HG02678 (cell line): Measurements from ENCODE around the gene DZIP1.
"Not testable (repeated sequence)": the region's sequence is repeated elsewhere in the genome, so short reads cannot be mapped to it uniquely, and the experiment has no call there.

Source experiments
- ATAC-seq: cut with Tn5 transposase; IDR thresholded peaks from one replicate; pipeline ENCODE4 v1.9.1; 2021; ENCODE audit warnings: mild to moderate bottlenecking, moderate library complexity; ENCODE audit not compliant: unreplicated experiment

Gene DZIP1

DNA sequence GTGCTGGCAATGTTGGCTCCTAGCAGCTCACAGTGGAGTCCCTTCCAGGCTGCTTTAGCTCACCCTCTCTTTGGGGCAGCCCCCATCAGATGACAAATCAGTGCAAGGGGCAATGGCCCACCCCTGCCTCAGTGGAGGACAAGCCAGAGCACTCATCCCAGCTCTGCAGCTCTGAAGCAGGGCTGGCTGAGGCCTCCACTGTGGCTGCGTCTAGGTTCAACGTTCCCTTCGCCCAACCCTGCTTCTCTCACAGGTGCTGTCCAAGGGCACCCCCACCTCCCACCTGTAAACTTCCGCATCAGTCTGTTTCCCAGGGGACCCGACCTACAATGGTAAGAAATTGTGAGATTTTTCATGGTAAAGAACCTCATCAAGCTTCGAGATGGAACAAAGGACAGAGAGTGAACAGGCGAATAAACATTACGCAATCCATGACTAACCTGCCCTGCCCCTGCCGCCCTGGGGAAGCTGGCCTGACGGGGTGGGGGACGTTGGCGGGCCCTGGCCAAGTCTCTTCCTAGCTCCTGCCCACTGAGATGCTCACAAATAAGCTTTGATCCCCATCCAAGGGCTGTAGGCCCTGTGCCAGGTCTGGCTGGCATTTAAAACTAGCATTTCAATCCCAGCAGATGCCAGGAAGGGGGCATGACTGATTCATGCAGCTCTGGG is 40.5 kb downstream of the DZIP1 start:
- ATAC-seq: no peak

DNA sequence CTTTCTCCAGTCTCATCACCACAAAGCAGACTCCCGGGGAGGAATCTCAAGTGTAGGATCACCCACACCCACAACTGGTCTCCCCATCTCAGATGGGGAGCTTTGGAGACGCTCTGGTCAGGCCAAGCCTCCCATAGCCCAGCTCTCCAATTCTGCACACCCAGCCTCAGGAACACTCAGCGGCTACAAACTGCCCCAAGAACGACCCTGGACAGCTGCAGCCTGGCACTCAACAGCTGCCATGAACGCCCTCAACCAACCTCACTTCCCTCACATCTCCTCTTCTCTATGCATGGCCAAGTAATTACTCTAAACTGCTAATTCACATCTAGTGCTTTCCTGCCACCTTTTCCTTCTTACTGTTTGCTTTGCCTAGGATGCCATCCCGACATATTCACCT is 42.6 kb downstream of the DZIP1 start:
- no peak for ATAC-seq

DNA sequence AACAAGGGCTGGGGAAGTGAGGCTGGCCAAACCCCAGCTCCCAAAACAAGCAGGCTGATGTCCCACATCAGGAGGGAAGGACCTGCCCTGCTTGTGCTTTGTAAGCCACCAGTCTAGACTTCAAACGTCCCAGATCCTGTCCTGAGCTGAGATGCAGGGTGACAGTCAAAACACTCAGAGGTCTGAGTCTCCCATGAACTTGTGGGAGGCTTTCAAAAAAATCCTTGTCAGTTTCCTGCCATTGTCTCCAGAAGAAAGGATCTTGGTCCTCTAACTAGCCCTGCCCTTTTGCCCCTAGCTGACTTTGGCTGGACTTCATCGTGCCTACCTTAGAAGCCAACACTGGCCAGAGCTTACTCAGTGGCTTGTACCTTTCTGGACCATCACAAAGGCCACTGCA is 43.3 kb downstream of the DZIP1 start:
- no peak for ATAC-seq

DNA sequence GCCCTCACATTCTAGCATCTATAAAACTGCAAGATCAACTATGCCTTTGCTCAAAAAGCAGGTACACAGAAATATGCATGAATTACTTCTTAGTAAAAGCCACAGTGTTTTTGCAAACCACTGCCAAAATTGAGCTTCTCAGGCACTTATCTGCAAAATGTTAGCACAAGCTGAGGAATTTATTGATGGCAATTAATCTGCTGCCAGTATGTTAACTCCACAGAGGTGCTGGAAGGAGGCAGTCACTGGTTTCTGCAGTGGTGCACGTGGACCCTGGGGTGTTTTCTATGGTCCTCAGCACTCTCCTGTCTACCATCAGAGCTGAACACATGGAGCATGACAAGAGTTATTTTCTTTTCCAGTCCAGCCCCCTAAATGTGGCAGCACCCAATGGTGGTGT is 47.8 kb downstream of the DZIP1 start:
- ATAC-seq: no peak

DNA sequence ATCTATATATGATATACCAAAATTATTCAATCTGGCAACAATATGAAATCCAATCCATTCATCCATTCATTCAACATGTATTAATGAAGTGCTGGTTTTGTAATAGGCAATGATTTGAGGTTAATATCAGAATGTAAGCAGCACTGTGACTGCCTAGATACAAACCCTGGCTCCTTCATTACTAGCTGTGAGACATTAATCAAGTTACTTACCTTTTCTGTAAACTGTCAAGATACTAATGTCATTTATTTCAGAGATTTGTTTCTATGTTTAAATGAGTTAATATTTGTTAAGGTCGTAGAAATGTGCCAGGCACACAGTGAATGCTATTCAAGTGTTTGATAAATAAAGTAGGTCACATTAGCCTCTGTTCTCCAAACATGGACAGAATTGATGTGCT is 51.0 kb downstream of the DZIP1 start:
- no peak for ATAC-seq

DNA sequence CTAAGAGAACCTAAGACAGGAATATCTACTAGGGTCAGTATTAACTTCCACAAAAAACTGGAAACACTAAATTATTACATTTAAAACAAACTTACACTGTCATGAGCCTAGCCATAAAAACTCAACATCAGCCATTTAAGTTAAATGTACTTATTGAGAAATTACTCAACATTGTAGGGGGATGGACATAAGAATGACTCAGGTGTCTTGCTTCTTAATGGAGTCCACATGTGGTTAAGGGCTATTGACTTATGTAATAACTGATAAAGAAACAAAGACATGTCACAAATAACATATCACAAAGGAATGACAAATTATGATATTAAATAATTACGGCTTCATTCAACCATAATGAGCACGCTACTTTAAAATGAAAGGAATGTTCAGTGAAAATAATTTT is 55.8 kb downstream of the DZIP1 start:
- ATAC-seq: no peak

DNA sequence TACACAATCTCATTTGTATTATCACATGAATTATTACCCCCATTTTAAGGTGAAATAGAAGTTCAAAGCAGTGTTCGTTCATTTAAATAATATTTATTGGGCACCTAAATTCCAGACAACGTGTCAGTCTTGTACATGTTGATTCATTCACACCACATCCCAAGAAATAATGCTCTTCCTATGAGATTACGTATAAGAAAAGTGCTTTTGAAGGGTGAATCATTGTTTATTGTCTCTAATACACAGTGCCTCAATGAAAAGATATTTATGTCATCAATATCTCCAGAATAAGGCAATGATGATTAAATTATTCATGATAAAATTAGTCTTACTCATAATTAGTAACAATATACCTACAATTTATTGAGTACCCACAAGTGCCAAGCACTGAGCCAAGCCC is 56.4 kb downstream of the DZIP1 start:
- no peak for ATAC-seq

DNA sequence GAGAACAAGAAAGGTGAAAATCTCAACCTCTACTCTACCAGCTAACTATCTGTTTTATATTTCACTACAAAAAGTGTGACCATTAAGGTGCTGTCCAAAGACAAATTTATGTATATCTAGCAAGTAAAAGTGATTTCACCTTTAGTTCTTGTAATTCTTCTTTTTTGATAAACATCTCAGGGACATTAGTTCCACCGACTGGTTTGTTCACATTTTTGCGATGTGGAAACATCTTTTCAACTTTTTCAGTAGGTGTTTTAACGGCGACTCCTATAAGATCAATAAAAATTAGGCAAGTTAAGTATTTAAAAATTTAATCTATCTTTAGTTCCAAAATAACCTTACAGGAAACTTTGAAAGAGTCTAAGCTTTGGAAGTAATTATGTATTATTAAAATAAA is 58.6 kb downstream of the DZIP1 start:
- ATAC-seq: no peak

DNA sequence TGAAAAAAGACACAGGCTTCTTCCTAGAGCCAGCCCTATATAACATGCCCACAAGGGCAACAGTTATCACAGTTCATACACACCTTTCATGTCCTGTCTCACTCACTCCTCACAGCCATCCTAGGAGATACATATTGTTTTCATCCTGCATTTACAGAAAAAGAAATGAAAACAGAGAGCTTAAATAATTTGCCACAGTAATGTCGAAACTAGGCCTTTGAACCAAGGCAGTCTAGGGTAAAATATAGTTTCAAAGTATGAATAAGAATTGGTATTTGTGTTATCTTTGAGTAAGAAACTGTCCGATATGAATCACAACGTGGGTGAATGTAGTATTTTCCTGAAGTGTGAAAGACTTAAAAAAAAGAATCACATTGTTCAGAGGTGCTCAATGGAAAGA is 65.2 kb downstream of the DZIP1 start:
- peak; percentile 85 for ATAC-seq

DNA sequence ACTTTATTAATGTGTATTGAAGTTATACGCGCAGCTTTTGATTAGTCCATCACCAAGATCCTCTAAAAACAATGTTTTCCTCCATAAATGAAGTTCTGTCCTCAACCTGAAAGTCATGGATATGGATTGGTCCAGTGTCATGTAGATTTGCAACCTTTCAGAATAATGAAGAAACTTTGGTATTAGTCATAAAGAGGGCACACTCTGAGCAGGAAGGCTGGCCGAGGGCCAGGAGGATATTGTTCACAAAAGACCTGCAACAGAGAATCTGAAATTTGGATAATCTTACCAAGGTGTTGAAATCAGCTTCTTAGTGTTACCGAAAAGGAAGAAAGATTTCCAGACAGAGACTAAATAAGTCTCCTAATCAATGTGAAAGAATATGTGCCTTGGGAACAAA is 71.3 kb downstream of the DZIP1 start:
- ATAC-seq: no peak

DNA sequence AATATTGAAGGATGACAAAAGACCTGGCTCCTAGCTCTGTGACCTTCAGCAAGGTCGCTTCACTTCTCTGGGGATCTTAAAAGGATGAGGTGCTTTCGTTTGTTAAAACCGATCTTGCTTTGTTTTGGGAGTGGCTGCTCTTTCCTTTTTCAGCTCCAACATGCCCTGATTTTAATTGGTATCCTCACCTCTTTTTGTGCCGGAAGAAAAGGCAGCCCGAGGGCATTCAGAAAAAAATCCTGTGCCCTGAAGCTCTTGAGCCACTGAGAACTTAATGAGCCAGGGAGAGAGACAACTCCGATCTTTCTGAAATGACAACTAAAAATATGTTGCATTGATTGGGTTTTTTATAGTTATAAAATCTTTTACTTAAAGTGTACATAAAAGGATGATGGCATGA is 72.6 kb downstream of the DZIP1 start:
- ATAC-seq: no peak

DNA sequence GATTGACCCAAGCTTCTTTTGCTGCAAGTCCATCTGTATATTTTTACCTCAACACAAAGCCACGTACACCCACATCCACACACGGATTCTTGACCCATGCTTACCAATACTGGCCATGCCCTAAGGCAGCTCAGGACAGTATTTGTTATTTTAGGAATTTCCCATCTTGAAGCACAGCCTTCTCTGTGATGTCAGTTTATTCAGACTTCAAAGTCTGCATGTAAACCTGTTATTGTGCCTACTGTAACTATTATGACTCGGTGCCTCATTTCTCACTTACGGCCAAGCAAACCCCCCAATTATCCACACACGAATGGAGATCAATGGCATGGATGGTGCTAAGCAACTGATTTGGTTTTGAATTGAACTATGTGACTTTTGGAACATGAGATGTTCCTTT is 74.5 kb downstream of the DZIP1 start:
- ATAC-seq: no peak

DNA sequence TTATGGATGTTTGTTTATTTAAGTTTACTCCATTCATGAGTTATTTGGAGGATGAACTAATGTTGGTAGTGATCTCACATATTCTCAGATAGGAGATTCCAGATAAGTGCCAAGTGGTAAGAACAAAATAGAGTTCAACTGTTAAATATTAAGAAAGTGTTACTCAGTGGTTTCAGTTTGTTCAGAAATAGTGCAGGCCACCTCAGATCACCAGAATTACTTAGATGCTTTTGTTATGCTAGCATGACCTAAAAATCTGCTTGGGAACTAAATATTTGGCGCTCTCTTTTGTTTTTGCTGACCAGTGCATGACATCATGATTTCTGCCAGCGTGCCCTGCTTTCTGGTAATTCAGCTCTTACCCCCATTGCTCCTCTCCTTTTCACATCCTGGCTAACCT is 76.4 kb downstream of the DZIP1 start:
- no peak for ATAC-seq

DNA sequence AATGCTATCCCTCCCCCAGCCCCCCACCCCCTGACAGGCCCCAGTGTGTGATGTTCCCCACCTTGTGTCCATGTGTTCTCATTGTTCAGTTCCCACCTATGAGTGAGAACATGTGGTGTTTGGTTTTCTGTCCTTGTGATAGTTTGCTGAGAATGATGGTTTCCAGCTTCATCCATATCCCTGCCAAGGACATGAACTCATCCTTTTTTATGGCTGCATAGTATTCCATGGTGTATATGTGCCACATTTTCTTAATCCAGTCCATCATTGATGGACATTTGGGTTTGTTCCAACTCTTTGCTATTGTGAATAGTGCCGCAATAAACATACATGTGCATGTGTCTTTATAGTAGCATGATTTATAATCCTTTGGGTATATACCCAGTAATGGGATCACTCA is 78.7 kb downstream of the DZIP1 start:
- not testable (repeated sequence) for ATAC-seq

DNA sequence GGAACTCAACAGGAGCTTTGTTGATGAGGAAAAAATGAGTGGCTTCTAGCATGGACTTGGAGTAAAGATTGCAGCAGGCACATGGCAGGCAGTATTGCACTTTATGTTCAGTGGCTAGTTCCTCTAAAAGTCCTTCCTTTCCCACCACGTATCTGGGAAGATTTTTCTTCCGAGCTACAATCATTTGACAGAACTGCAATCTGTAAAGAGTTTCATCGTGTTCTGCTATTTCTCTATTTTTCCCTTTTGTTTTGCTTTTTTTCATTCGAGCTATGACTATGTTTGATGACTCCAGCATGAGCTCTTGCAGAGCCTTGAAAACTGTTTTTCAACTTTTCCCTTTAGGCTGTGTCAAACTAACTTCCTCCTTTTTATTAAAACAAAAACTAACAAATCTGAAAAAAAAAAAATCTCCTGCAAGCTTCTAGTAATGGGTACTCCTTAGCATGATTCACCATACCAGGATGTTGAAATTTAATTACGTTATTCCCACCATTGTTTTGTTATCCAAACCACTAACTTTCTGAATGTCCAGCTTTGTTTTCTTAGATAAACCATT is 79.7 kb downstream of the DZIP1 start:
- ATAC-seq: no peak

DNA sequence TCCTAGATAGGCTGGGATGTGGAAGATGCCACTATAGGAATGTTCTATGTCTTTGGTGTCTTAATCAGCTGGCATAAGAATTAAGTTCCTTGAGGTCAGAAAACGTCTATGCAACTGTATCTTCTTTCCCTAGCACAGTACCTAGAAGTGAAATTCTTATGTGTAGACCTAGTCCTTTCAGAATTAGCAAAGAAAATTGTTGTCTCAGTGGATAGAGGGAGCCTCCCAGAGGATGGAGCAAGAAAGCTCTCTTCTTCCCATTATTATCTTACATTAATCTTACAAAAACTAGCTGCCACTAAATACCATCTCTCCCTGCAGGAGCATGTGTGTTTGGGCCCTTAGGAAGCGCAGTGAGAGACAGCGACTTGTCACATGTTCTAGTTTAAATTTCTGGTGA is 80.4 kb downstream of the DZIP1 start:
- no peak for ATAC-seq

DNA sequence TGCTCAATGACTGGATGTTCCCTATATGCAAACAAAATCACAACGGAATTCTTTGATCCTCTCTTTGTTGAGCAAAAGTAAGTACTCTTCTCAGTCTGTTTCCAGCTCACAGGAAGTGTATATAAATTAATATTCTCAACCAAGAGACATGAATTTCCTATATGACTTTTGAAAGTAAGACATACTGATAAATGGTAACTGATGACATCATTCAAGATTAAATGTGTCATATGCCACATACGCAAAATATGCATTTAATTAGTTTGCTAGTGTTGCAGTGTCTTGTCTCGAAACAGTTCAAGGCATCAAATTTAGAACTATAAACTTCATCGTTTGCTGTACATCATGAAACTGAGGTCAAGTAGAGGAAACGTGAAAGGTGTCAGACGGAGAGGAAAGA is 84.1 kb downstream of the DZIP1 start:
- ATAC-seq: no peak

DNA sequence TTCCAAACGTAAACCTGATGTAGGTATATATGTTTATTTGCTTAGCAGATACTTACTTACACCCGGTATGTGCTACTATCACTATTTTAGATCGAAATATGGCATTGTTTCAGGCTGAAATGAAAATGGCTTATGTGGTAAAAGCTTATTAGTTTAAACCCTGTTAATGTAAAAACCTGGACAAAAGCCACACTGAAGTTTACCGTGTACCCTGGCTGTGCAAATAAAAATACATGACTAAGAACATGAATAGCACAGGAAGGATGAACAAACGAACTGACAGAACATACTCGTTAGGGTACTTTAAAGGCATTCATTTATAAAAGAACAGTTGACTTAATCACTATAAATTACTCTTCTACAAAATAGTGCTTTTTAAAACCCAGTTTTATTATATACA is 85.4 kb downstream of the DZIP1 start:
- no peak for ATAC-seq

DNA sequence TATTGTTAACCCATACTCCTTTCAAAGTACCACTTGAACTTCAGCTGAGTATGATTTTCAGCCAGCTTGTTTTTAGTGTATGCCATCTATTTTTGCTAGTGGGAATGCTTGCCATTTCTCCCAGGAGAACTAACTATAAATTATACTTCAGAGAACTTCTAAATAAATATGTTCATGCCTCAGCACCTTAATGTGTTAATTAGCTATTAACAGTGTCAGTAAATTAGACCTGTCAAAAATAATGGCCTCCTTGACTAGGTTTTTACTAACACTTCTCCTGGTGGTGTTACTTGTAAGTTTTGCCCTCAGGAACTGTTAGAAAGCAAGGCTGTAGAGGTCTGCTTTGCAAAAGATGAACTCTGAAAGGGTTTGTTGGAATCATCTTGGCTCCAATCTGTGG is 87.5 kb downstream of the DZIP1 start:
- no peak for ATAC-seq

DNA sequence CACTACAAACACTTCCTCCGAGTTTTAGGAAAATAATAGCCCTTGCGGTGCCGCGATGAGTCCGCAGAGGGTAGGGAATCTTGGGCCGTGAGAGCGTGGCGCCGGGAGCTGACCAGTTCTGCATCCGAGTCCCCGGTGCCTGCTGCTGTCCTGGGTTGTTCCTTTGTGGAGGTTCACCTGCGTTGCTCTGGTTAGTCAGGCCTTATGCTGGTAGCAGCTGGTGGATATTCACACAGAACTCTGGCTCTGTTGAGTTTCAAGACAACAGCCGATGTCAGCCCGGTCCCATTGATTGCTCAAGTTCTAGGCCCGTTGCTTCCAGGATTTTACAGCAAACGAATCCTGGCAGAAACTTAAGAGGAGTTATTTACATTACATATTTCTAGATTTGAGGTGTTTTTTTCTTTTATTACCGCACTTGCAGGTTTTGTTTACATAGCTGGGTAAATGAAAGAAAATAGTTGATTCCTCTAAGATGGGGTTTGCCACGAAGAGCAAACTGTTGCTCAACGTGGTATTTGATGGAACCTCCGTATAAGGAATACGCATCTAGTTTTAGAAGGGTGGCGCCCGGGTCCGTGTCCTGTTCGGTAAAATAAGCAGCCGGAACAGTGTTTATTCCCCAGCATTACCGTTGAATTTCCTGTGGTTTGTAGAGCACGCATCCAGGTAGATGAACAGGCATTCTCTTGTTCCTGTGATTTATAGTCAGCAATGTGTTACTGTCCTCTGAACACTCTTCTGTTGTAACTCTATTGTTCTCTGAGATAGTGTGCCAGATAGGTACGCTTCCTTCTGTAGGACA is 90.7 kb downstream of the DZIP1 start:
- no peak for ATAC-seq

DNA sequence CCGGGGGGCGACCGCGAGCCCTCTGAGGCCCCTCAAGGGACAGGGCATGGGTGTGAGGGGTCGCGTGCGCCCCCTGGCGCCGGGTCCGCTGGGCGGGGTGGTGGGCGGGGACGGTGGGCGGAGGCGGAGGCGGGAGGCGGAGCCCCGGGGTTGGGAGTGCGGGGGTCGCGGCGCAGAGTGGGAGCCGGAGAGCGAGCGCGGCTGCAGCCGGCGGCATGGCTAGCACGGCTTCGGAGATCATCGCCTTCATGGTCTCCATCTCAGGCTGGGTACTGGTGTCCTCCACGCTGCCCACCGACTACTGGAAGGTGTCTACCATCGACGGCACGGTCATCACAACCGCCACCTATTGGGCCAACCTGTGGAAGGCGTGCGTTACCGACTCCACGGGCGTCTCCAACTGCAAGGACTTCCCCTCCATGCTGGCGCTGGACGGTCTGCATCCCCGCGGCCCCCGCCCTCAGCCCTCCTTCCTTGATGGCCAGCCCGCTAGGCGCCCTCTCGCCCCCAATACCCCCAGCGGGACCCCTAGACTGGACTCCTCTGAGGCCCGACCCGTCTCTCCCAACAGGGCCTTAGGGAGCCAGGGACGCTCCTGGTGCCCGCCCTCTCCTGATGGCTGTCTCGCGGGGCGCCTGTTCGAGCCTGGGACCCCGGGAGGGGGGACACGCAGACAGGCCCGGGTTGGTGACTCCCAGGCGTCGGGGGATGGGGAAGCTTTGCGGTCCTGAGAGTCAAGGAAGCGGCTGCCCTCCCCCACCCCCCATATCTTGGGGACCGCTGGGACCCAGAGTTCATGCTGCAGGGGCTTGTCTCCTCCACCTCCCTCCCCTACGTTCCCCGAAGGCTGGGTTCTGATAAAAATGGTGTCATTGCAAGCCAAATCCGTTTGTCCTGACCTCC is 91.7 kb downstream of the DZIP1 start, which contains the start of gene CLDN10:
CLDN10 (plus strand) TSS at position 182 of the 903 bp plus-strand sequence; CDS start at position 216, 34 bp downstream.
- ATAC-seq: no peak
